PC-9 (cell line): Measurements from ENCODE around the gene PRKCA. TPM values are rescaled to one million over a fixed set of nuclear protein-coding genes. Genes with fewer than 3 reads are reported as not detected.

Source experiments
- BruUV-seq: library from RNA; stranded (reverse); fragments of 400-500 nt; replicated peaks from 2 replicates; lab custom pipeline; 2021; lab: Mats Ljungman, UMichigan
- CTCF ChIA-PET: fragments of 300-600 bp; sonication (Branson Sonifier 250); formaldehyde crosslinking; loops from one replicate; lab custom pipeline; 2022; ENCODE audit warnings: antibody characterized with exemption; lab: Charles Lee
- POLR2A ChIA-PET: fragments of 300-600 bp; sonication (Branson Sonifier 250); formaldehyde crosslinking; loops from one replicate; lab custom pipeline; 2022; ENCODE audit warnings: antibody characterized with exemption; ENCODE audit not compliant: unreplicated experiment; lab: Charles Lee
- DNase-seq, 2 experiments: peaks; one replicate each; pipeline versions ENCODE4 v3.0.0 to v3.0.0-alpha.2; 2015 to 2022; ENCODE audit warnings: mixed read lengths in 1 of 2
- H2AFZ ChIP-seq: fragments of 200-600 bp; sonication (generic); 2 replicates; pipeline ENCODE4 v1.8.1; 2017; ENCODE audit warnings: antibody characterized with exemption
- H3F3A ChIP-seq: fragments of 200-600 bp; sonication (generic); 2 replicates; pipeline ENCODE4 v1.8.1; 2017; ENCODE audit warnings: antibody characterized with exemption, mild to moderate bottlenecking, low read depth; ENCODE audit not compliant: insufficient read depth
- H3K27ac ChIP-seq: fragments of 200-600 bp; sonication (generic); 2 replicates; pipeline ENCODE4 v1.6.1; 2016; ENCODE audit warnings: mixed run types
- H3K27me3 ChIP-seq: fragments of 200-600 bp; sonication (generic); 2 replicates; pipeline ENCODE4 v1.6.1; 2016; ENCODE audit warnings: low read depth, mixed run types; ENCODE audit not compliant: insufficient read depth
- H3K36me3 ChIP-seq: fragments of 200-600 bp; sonication (generic); 2 replicates; pipeline ENCODE4 v1.6.1; 2016; ENCODE audit warnings: low read depth, mixed run types
- H3K4me1 ChIP-seq: fragments of 200-600 bp; sonication (generic); replicated peaks from 2 replicates; pipeline ENCODE4 v1.6.1; 2016; ENCODE audit warnings: mixed run types; ENCODE audit not compliant: insufficient read depth
- H3K4me2 ChIP-seq: fragments of 200-600 bp; sonication (generic); 2 replicates; pipeline ENCODE4 v1.6.1; 2017; ENCODE audit warnings: mixed run types
- H3K4me3 ChIP-seq: fragments of 200-600 bp; sonication (generic); 2 replicates; pipeline ENCODE4 v1.6.1; 2016; ENCODE audit warnings: mixed run types
- H3K79me2 ChIP-seq: fragments of 200-600 bp; sonication (generic); 2 replicates; pipeline ENCODE4 v1.6.1; 2017; ENCODE audit warnings: low read depth, mixed run types
- H3K9me2 ChIP-seq: fragments of 200-600 bp; sonication (generic); 2 replicates; pipeline ENCODE4 v1.8.1; 2017; ENCODE audit warnings: mild to moderate bottlenecking; ENCODE audit not compliant: insufficient read depth
- H3K9me3 ChIP-seq: fragments of 200-600 bp; sonication (generic); 2 replicates; pipeline ENCODE4 v1.8.1; 2016; ENCODE audit warnings: low read depth; ENCODE audit not compliant: insufficient read depth
- H4K20me1 ChIP-seq: fragments of 200-600 bp; sonication (generic); 2 replicates; pipeline ENCODE4 v1.8.1; 2017; ENCODE audit not compliant: insufficient read depth
- CTCF ChIP-seq: fragments of 200-600 bp; sonication (generic); conservative IDR thresholded peaks from 2 replicates; pipeline ENCODE4 v1.6.1; 2017; ENCODE audit warnings: mixed run types, antibody characterized with exemption, mild to moderate bottlenecking, moderate library complexity
- EZH2 ChIP-seq: fragments of 200-600 bp; sonication (generic); IDR thresholded peaks from 2 replicates; pipeline ENCODE4 v1.8.0; 2017; ENCODE audit warnings: antibody characterized with exemption, low read depth
- intact Hi-C: fragments of 100-400 bp; cut with micrococcal nuclease; formaldehyde crosslinking; loops from one replicate; pipeline ENCODE4 v1.10.0; 2022; ENCODE audit not compliant: unreplicated experiment
- total RNA-seq: library from RNA; stranded (reverse); gene quantifications from 2 replicates; pipeline ENCODE4 v1.2.3, GENCODE V29; 2021

Gene PRKCA
- total RNA-seq, 1 experiment from 2014 or later = 23.1 TPM

- H3K79me2 ChIP-seq = no peaks in the 10 kb centered on the region; the same call in 1 of the 2 replicates
- H3K36me3 ChIP-seq = no peaks in the 10 kb centered on the region
- no peaks in the 10 kb centered on the region for H3K9me2 ChIP-seq
- H2AFZ ChIP-seq = no peak overlapping the region
- H3K27me3 ChIP-seq = no peaks in the 10 kb centered on the region
- POLR2A ChIA-PET = no interaction called here
- no peaks in the 10 kb centered on the region for H3K9me3 ChIP-seq
- CTCF ChIA-PET = no interaction called here
- peaks cover 9% of the 10 kb centered on the region; the same call in 1 of the 2 replicates for H3K4me1 ChIP-seq
- intact Hi-C loops = no loop called here
- H3K4me2 ChIP-seq = no peak overlapping the region
- BruUV-seq = no TSS peak
- no peaks in the 10 kb centered on the region for H4K20me1 ChIP-seq
- DNase-seq = no peak
- H3K27ac ChIP-seq = no peak overlapping the region
- peaks cover 11% of the 10 kb centered on the region; the same call in 1 of the 2 replicates for H3F3A ChIP-seq
- no peak for TF ChIP-seq EZH2
- H3K4me3 ChIP-seq = no peak overlapping the region
Observed at GRCh38 chr17:66494023-66494803, 191.8 kb downstream of the PRKCA start.

- BruUV-seq = no TSS peak
- ChIA-PET POLR2A (no interaction called here), CTCF (interaction anchor here (0.5 to 0.7 kb wide), 2 partner anchors 74 to 179 kb away, joined by 3 to 5 read pairs; no protein-coding TSS in a partner anchor)
- Histone ChIP-seq H3K4me2 (no peak overlapping the region), H3K27me3 (no peaks in the 10 kb centered on the region), H3K79me2 (no peaks in the 10 kb centered on the region; the same call in 1 of the 2 replicates), H3K4me1 (peaks cover 9% of the 10 kb centered on the region; the same call in 1 of the 2 replicates), H2AFZ (no peak overlapping the region), H3K36me3 (no peaks in the 10 kb centered on the region), H4K20me1 (no peaks in the 10 kb centered on the region), H3K4me3 (no peak overlapping the region), H3F3A (peaks cover 11% of the 10 kb centered on the region; the same call in 1 of the 2 replicates), H3K27ac (no peak overlapping the region), H3K9me3 (no peaks in the 10 kb centered on the region), H3K9me2 (no peaks in the 10 kb centered on the region)
- DNase-seq = no peak
- no peak for TF ChIP-seq EZH2
- TF ChIP-seq CTCF = no peak
- intact Hi-C loops = no loop called here
Observed at GRCh38 chr17:66495035-66495434, 192.6 kb downstream of the PRKCA start.

GRCh38 chr17:66496306-66496705, 193.9 kb downstream of the PRKCA start:
- Histone ChIP-seq H2AFZ (no peak overlapping the region), H4K20me1 (no peaks in the 10 kb centered on the region), H3K4me2 (no peak overlapping the region), H3K36me3 (no peaks in the 10 kb centered on the region), H3K9me3 (no peaks in the 10 kb centered on the region), H3K27ac (no peak overlapping the region), H3K79me2 (no peaks in the 10 kb centered on the region; the same call in 1 of the 2 replicates), H3K27me3 (no peaks in the 10 kb centered on the region), H3K4me3 (no peak overlapping the region), H3K4me1 (peaks cover 9% of the 10 kb centered on the region; the same call in 1 of the 2 replicates), H3F3A (peaks cover 11% of the 10 kb centered on the region; the same call in 1 of the 2 replicates), H3K9me2 (no peaks in the 10 kb centered on the region)
- no peak for TF ChIP-seq EZH2
- TF ChIP-seq CTCF = no peak
- intact Hi-C loops = no loop called here
- BruUV-seq = no TSS peak
- DNase-seq = no peak
- ChIA-PET CTCF (no interaction called here), POLR2A (no interaction called here)
